Upper lobe of left lung (tissue), 4 donors: ENCODE measurements around the gene CTLA4.

Experiments
- CTCF ChIP-seq, 6 experiments: fragments of 450-650 bp in 4 of 6; fragments of 200-600 bp in 2 of 6; sonication (generic) in 2 of 6; IDR thresholded peaks; one replicate each; pipeline ENCODE4 v1.5.1; 2016 to 2019; ENCODE audit warnings: antibody characterized with exemption in 6 of 6
- EP300 ChIP-seq, 4 donors: sonication (generic); formaldehyde crosslinking; IDR thresholded peaks; one replicate each; pipeline ENCODE4 v1.5.1; 2017; ENCODE audit warnings: antibody characterized with exemption in 4 of 4, control low read depth in 2 of 4
- POLR2A ChIP-seq, 4 donors: fragments of 450-650 bp; IDR thresholded peaks; one replicate each; pipeline ENCODE4 v1.5.1; 2016 to 2017; ENCODE audit warnings: antibody characterized with exemption in 4 of 4, mild to moderate bottlenecking in 2 of 4

- no peak for TF ChIP-seq POLR2A (IDR thresholded peaks at IDR 0.05)
- TF ChIP-seq CTCF (IDR thresholded peaks at IDR 0.05) = no peak
- no peak for TF ChIP-seq EP300 (IDR thresholded peaks at IDR 0.05)
Observed at GRCh38 chr2:203861607-203862006, 6.0 kb upstream of the CTLA4 start.
